ENCODE data around the gene RPP25.
A peak's percentile ranks its signal among the peaks of the same experiment; 100 is the strongest.

The RPP25 gene

DNA sequence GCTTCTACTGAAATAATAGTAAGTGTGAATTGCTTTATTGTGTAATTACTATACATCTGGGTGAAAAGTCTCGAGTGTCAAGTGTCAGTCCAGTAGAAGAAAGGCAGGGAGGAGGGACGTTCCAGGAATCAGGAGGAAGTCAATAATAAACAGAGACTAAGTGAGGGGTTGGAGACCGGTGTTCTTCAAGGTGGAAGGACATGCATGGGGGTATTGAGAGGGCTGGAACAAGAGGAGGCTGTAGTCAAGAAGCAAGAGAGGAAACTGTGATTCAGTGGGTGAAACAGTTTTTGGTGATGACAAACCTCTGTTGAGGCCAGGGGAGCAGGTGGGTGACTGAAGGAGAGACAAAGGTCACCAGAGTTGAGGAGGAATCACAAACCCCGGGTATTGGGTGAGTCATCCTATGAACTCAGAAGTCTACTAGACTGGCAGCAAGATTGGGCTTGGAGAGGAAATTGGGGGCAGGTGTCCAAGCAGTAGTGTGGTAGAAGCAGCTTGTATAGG lies 27.2 kb upstream of the RPP25 start:
- DNase-seq (ENCODE audit: low read depth) = no peak
- no peak overlapping the region for H3K4me3 ChIP-seq (ENCODE audit: low read depth, low read length)
- TF ChIP-seq, protein P1, sequence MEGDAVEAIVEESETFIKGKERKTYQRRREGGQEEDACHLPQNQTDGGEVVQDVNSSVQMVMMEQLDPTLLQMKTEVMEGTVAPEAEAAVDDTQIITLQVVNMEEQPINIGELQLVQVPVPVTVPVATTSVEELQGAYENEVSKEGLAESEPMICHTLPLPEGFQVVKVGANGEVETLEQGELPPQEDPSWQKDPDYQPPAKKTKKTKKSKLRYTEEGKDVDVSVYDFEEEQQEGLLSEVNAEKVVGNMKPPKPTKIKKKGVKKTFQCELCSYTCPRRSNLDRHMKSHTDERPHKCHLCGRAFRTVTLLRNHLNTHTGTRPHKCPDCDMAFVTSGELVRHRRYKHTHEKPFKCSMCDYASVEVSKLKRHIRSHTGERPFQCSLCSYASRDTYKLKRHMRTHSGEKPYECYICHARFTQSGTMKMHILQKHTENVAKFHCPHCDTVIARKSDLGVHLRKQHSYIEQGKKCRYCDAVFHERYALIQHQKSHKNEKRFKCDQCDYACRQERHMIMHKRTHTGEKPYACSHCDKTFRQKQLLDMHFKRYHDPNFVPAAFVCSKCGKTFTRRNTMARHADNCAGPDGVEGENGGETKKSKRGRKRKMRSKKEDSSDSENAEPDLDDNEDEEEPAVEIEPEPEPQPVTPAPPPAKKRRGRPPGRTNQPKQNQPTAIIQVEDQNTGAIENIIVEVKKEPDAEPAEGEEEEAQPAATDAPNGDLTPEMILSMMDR (conservative IDR thresholded peaks at IDR 0.05; ENCODE audit: low read depth, low read length) = no peak

DNA sequence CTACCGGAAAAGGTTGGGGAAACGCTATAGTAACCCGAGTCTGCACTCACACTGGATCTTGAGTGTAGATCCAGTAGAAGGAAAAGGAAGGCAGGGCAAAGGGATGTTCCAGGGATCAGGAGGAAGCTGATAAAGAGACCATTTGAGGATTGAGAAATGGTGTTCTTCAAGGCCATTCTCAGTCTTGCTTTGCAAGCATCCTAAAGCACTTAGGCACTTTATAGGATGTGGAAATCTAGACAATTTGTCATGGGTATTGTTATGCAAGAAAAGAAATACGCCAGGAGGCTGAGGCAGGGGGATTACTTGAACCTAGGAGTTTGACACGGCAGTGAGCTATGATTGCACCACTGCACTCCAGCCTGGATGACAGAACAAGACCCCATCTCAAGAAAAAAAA lies 25.6 kb upstream of the RPP25 start:
- no peak for DNase-seq (ENCODE audit: low read depth)
- no peak overlapping the region for H3K4me3 ChIP-seq (ENCODE audit: low read depth, low read length)
- TF ChIP-seq, protein P1 (conservative IDR thresholded peaks at IDR 0.05; ENCODE audit: low read depth, low read length) = no peak

DNA sequence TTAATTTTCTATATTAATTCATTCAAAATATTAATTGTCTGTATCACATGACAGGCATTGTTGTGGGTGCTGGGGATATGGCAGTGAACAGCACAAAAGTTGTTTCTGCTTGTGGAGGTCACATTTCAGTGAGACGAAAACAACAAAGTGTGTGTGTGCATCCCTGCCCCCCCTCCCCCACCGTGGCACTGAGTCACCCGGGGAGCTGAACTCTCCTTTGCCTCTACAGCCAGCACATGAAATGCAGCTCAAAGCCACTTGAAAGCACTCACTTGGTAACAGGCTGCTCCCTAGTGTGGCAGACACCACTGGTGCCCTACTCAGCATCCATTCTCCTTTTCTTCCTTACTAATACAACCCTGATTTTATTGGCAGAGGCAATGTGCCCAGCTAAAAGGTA lies 21.9 kb upstream of the RPP25 start:
- TF ChIP-seq, protein P1 (conservative IDR thresholded peaks at IDR 0.05; ENCODE audit: low read depth, low read length) = no peak
- DNase-seq (ENCODE audit: low read depth) = peak; percentile 47
- H3K4me3 ChIP-seq (ENCODE audit: low read depth, low read length) = no peak overlapping the region

DNA sequence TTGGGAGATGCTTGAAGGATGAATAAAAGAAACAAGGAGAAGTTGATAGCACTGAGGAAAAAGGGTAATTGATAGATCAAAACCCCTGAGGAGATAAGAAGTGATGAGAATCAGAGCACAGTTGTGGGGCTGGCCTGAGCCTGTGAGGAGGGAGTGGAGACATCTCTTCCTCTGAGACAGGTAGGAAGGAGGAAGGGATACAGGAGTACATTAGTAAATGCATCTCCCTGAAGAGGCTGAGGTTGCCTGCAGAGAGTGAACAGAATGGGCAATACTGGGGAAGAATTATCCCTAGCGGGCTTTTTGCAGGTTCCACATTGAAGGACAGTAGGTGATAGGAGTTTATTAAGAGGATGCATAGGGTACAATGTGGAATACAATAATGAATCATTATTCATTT lies 21.5 kb upstream of the RPP25 start:
- H3K4me3 ChIP-seq (ENCODE audit: low read depth, low read length) = no peak overlapping the region
- TF ChIP-seq, protein P1 (conservative IDR thresholded peaks at IDR 0.05; ENCODE audit: low read depth, low read length) = no peak
- no peak for DNase-seq (ENCODE audit: low read depth)

DNA sequence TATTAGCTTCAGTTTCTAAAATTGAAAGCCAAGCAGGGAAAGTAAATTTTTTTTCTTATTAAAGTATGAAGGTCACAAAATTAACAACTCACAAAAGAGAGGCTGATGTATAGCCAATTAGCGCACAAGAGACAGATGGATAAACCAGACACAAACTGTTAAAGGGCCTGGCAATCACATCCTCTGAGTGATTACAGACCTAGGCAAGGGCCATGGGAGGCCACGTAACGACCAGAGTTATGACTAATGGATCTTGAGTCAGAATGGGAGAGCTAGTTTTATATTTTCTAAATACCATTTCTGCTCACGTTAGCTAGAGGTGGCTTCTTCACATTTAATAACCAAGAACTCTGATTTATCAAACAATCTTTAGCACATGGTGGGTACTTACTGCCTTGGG lies 21.0 kb upstream of the RPP25 start:
- DNase-seq (ENCODE audit: low read depth) = peak; percentile 18
- TF ChIP-seq, protein P1 (conservative IDR thresholded peaks at IDR 0.05; ENCODE audit: low read depth, low read length) = no peak
- no peak overlapping the region for H3K4me3 ChIP-seq (ENCODE audit: low read depth, low read length)

DNA sequence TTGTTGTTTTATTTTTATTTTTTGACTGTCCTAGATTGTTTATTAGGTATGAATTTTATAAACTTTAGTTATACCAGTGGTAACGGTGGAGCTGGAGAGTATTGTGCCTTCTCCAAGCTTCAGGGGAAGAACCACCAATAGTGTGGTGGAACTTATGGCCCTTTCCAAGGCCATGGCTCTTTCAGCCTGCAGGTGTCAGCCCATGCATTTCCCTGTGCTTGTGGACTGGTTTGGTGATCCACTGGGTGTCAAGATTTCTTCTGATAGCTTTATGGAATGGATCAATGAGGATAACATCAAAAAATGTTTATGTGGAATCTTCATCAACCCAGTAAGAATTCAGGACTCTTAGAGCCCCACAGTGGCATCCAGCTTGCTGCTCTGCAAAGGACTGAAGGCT lies 19.6 kb upstream of the RPP25 start:
- no peak overlapping the region for H3K4me3 ChIP-seq (ENCODE audit: low read depth, low read length)
- no peak for DNase-seq (ENCODE audit: low read depth)
- TF ChIP-seq, protein P1 (conservative IDR thresholded peaks at IDR 0.05; ENCODE audit: low read depth, low read length) = peak; percentile 25

DNA sequence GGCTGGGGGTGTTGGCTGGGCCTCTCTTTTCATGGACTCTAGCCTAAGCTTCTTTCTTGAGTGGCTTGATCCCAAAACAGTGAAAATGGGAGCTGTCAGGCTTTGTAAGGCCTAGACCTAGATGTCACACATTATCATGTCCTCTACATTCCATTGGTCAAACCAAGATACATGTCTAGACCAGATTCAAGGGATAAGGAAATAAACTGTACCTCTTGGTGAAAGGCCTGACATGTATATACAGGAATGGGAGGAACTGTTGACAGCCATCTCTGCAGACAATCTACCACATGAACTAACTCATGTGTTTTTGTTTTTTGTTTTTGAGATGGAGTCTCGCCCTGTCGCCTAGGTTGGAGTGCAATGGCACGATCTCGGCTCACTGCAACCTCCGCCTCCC lies 11.1 kb upstream of the RPP25 start:
- TF ChIP-seq, protein P1 (conservative IDR thresholded peaks at IDR 0.05; ENCODE audit: low read depth, low read length) = no peak

More for the DNA sequence above, 11.1 kb upstream of the RPP25 start:
- DNase-seq (ENCODE audit: low read depth) = no peak
- no peak overlapping the region for H3K4me3 ChIP-seq (ENCODE audit: low read depth, low read length)
